Adrenal gland (tissue), 12 donors: ENCODE data around the gene CPNE4. TPM values are rescaled to one million over a fixed set of nuclear protein-coding genes. Genes with fewer than 3 reads are reported as not detected.

Source experiments
- DNase-seq, 7 donors: peaks; one replicate each; pipeline ENCODE4 v3.0.0-alpha.2; 2019 to 2020
- H3K27ac ChIP-seq, 5 donors: fragments of 200-600 bp; sonication (generic) in 4 of 5; 1 replicate in 3 of 5; 2 replicates in 2 of 5; pipeline versions ENCODE4 v1.5.1 to v1.8.0; 2016 to 2020; ENCODE audit warnings: mild to moderate bottlenecking in 1 of 5
- H3K27me3 ChIP-seq: fragments of 200-600 bp; 2 replicates; pipeline ENCODE4 v1.8.0; 2021
- H3K36me3 ChIP-seq, 2 donors: fragments of 200-600 bp; replicated peaks in 1 of 2; 1 replicate in 1 of 2; 2 replicates in 1 of 2; pipeline versions ENCODE4 v1.5.1 to v1.8.0; 2018 to 2022
- H3K4me1 ChIP-seq, 2 donors: fragments of 200-600 bp; replicated peaks in 1 of 2; 1 replicate in 1 of 2; 2 replicates in 1 of 2; pipeline versions ENCODE4 v1.5.1 to v1.8.0; 2018 to 2021
- H3K4me3 ChIP-seq, 4 donors: fragments of 200-600 bp; sonication (generic) in 3 of 4; one replicate each; pipeline ENCODE4 v1.5.1; 2016 to 2018
- H3K9me3 ChIP-seq, 3 donors: fragments of 200-600 bp; sonication (generic) in 1 of 3; replicated peaks in 1 of 3; 1 replicate in 2 of 3; 2 replicates in 1 of 3; pipeline versions ENCODE4 v1.5.1 to v1.8.0; 2016 to 2021
- POLR2A ChIP-seq, 2 donors: fragments of 450-650 bp; IDR thresholded peaks; one replicate each; pipeline ENCODE4 v1.6.1; 2017; ENCODE audit warnings: antibody characterized with exemption in 2 of 2, mild to moderate bottlenecking in 2 of 2, moderate library complexity in 1 of 2
- WGBS, 4 donors: extraction: QIAGEN DNeasy Blood & Tissue Kit in 2 of 4; methylation state at CpG; one replicate each; pipeline versions ENCODE4 v1.1.5 to v1.1.7; 2013 to 2017; 5-methylcytosine and 5-hydroxymethylcytosine counted together
- intact Hi-C, 2 donors: fragments of 100-400 bp; cut with DNase I; formaldehyde crosslinking; loops; one replicate each; pipeline versions ENCODE4 v1.14.1 to v1.15.0; 2022 to 2023
- polyA plus RNA-seq, 3 donors: library from polyadenylated mRNA; stranded (reverse); fragments of 200-250 nt in 2 of 3; fragments of 350-450 nt in 1 of 3; fragmentation: Illumina TruSeq in 1 of 3; extraction: RNeasy Lipid Tissue Mini Kit (QIAGEN cat#74804) in 1 of 3; gene quantifications; one replicate each; pipeline ENCODE4 v1.2.3, GENCODE V29; 2013 to 2014
- total RNA-seq, 9 donors: library from RNA; depleted of rRNA in 4 of 9; stranded (reverse); fragments of >200 nt in 4 of 9; fragments of 120-200 nt in 1 of 9; fragmentation: NEBNext Ultra II Directional in 1 of 9; extraction: Animal tissue kit (Norgen Biotek cat#: 25700) in 1 of 9; gene quantifications; one replicate each; pipeline versions ENCODE4 v1.1.0 to v1.2.4, GENCODE V29; 2013 to 2023
- TF ChIP-seq, protein P1 (sequence below), 6 experiments: fragments of 450-650 bp in 4 of 6; fragments of 200-600 bp in 2 of 6; sonication (generic) in 1 of 6; IDR thresholded peaks; 1 replicate in 5 of 6; 2 replicates in 1 of 6; pipeline versions ENCODE4 v1.5.1 to v1.8.0; 2016 to 2021; ENCODE audit warnings: antibody characterized with exemption in 6 of 6, mild to moderate bottlenecking in 2 of 6, moderate library complexity in 1 of 6
- donor health status: healthy with polysubstance abuse.
- donor health status: Bipolar disorder and iron deficiency.
- donor health status: DM: yes; HTN: yes; CAD: no.
- donor health status: DM: no; HTN: no; CAD: no.
- donor health status: DM: no; HTN: no; CAD: no.
- donor health status: DM: yes; HTN: yes; CAD: no.

Gene CPNE4
- total and polyA plus RNA-seq, 12 donors = 0.11 to 7.5 (median 0.59) TPM

DNA sequence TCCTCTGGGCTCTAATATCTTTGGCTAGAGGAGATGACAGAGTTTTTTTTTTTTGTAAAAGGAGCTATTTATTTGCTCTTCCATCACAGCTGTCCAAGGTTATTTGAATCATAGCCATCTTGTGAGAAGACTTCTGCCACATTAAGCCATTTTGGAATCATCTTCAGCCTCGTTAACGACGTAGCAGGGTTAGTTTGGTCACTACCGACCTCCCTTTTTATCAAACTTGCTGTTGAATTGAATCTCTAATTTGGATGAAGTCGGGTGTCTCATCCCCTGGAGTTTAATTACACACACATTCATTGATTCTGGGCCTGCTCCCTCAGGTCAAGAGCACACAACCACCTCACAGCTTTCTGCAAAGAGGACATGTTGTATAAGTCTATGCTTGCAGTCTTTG, 238.7 kb downstream of the CPNE4 start:
- 76 to 87% (median 85%) methylated on average over 5 of the region's 5 CpGs for WGBS, 4 donors
- Histone ChIP-seq H3K4me1 (no peaks in the 10 kb centered on the region), H3K4me3 (no peak overlapping the region), H3K9me3 (no peaks in the 10 kb centered on the region), H3K36me3 (no peaks in the 10 kb centered on the region), H3K27ac (no peak overlapping the region), H3K27me3 (peaks cover 3% of the 10 kb centered on the region)
- DNase-seq = no peak
- intact Hi-C loops = loop anchor here in 1 of 2 donors (2.0 kb wide), 1 partner anchor 233 kb away; no protein-coding TSS in a partner anchor
- TF ChIP-seq POLR2A (IDR thresholded peaks at IDR 0.05) = no peak
- TF ChIP-seq, protein P1, sequence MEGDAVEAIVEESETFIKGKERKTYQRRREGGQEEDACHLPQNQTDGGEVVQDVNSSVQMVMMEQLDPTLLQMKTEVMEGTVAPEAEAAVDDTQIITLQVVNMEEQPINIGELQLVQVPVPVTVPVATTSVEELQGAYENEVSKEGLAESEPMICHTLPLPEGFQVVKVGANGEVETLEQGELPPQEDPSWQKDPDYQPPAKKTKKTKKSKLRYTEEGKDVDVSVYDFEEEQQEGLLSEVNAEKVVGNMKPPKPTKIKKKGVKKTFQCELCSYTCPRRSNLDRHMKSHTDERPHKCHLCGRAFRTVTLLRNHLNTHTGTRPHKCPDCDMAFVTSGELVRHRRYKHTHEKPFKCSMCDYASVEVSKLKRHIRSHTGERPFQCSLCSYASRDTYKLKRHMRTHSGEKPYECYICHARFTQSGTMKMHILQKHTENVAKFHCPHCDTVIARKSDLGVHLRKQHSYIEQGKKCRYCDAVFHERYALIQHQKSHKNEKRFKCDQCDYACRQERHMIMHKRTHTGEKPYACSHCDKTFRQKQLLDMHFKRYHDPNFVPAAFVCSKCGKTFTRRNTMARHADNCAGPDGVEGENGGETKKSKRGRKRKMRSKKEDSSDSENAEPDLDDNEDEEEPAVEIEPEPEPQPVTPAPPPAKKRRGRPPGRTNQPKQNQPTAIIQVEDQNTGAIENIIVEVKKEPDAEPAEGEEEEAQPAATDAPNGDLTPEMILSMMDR (IDR thresholded peaks at IDR 0.05) = no peak

DNA sequence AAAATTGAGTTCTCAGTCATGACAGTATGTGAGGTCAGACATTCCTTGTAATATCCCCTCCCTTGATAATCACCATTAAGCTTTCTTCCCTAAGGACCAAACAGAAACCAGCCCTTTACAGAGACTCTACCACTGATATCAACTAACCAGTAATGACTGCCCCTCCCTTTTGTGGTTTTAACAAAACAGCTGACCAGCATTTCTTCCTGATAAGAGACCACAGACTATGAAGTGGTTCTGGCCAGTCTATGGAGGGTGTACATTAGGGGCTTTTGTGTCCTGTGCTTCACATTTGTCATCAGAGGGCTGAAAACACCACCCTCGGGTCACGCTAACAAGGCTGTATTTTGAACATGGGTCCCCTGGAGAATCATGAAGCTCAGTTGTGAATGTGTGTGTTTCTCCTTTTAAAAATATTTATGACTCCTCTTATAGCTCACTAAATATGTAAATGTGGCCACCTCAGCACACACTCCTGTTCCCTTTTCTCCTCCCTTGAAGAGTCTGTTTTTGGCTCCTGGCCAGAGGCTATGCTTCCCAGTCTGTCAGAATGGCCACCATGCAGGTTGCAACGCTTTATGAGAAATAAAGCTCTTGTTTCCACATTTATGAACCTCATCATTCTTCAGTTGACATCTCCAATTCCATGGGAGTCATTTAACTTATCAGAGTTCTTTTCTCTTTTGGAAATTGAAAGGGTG, 239.3 kb downstream of the CPNE4 start:
- WGBS, 4 donors = 76 to 96% (median 79%) methylated on average over 3 of the region's 3 CpGs
- intact Hi-C loops = loop anchor here in 1 of 2 donors (2.0 kb wide), 1 partner anchor 233 kb away; no protein-coding TSS in a partner anchor
- Histone ChIP-seq H3K4me1 (no peaks in the 10 kb centered on the region), H3K27ac (no peak overlapping the region), H3K27me3 (peaks cover 3% of the 10 kb centered on the region), H3K9me3 (no peaks in the 10 kb centered on the region), H3K4me3 (no peak overlapping the region), H3K36me3 (no peaks in the 10 kb centered on the region)
- DNase-seq = peak in 5 of 7 donors; percentile 10 to 27 (median 18)
- TF ChIP-seq, protein P1 (IDR thresholded peaks at IDR 0.05) = no peak
- TF ChIP-seq POLR2A (IDR thresholded peaks at IDR 0.05) = no peak

DNA sequence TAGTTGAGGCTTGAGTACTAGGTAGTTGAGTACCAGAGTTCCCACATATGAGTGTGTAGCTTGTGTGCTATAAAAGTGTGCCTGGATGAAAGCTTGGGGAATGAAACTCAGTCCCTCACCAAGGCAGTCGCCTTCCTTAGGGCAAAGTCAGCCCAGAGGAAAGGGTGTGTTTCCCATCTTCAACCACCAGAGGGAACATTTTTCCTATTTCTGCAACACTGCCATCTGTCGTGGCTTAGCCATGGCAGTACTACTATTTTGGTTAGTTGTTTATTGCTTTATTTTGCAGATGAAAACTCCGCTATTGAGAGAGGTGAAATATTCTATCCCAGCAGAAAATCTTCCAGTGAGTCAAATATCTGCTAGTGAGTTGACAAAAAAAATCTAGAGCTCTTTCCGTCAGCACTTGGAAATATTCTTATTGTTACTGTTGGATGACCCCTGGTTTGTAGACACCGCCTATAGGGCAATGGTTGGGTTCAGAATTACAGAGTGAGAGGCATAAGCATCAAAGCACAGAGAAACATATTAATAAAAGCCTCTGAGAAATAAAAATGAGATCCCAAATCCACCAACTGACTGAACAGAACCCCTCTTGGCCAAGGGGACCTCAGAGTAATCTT, 239.9 kb downstream of the CPNE4 start:
- intact Hi-C loops = no loop called here
- DNase-seq = peak; percentile 27 to 60 (median 37)
- Histone ChIP-seq H3K36me3 (no peaks in the 10 kb centered on the region), H3K27ac (no peak overlapping the region), H3K4me1 (no peaks in the 10 kb centered on the region), H3K4me3 (no peak overlapping the region), H3K9me3 (no peaks in the 10 kb centered on the region), H3K27me3 (peaks cover 3% of the 10 kb centered on the region)
- 29 to 36% (median 30%) methylated on average over 5 of the region's 5 CpGs for WGBS, 4 donors
- TF ChIP-seq POLR2A (IDR thresholded peaks at IDR 0.05) = no peak
- TF ChIP-seq, protein P1 (IDR thresholded peaks at IDR 0.05) = peak; percentile 72 to 87 (median 81)

GRCh38 chr3:131793870-131794269, 240.9 kb downstream of the CPNE4 start:
- H3K4me1 ChIP-seq = no peaks in the 10 kb centered on the region
- no peaks in the 10 kb centered on the region for H3K9me3 ChIP-seq
- intact Hi-C loops = no loop called here
- no peak for TF ChIP-seq POLR2A (IDR thresholded peaks at IDR 0.05)
- TF ChIP-seq, protein P1 (IDR thresholded peaks at IDR 0.05) = no peak
- no peaks in the 10 kb centered on the region for H3K36me3 ChIP-seq
- H3K4me3 ChIP-seq = no peak overlapping the region
- H3K27me3 ChIP-seq = peaks cover 3% of the 10 kb centered on the region
- no peak for DNase-seq
- H3K27ac ChIP-seq = no peak overlapping the region
